HG02678 (cell line): ENCODE data around the gene EPC1.

Experiments
- ATAC-seq: cut with Tn5 transposase; IDR thresholded peaks from one replicate; pipeline ENCODE4 v1.9.1; 2021; ENCODE audit warnings: mild to moderate bottlenecking, moderate library complexity; ENCODE audit not compliant: unreplicated experiment

Gene EPC1

DNA sequence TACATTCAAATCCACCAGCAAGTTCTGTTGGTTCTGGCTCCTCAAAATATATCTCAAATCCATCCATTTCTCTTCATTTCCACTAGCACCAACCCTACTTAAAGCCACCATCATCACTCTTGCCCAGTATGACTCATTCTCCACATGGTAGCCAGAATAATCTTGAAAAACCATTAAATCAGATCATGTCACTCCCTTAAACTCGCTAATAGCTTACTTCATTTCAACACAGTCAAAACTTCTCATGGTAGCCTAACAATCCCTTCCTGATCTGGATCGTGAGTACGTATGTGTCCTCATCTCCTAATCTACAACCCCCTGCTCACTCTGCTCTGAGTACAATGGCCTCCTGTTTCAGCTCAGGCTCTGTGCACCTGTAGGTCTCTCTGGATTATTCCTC lies 8.7 kb downstream of the EPC1 start:
- ATAC-seq: no peak

DNA sequence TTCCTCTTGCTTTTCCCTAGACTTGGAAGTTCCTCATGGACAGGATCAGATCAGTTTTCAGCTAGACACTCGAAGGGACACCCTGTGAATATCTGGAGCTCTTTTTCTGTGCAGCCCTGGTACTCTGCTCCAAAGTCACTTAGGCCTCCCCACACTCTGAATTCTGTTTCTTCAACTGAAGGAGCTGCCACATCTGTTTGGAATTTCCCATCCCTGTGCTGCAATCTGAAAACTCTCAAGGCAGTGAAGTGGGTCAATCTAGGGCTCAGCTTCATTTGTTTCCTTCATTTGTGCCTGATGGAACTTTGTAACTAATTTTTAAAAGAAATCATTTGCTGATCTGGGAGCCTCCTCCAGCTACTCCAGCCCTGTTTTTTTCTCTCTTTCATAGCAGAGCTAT lies 9.6 kb downstream of the EPC1 start:
- no peak for ATAC-seq

DNA sequence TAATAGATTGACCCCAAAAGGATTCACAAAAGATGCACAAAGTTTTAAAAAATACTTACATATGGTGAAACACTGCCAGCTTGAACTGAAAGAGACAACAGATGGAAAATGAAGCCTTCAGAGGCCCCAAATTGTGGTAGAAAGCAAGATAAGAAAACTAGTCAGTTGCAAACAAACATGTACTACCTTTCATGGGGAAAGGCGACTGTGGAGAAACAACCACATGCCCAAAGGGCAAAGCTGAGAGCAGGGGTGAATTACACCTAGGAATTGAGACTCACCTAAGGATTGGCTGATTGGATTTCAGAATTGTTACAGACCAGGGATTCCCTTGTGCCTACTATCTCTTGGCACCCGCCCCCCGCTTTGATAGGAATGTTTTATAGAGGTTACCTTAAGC lies 13.1 kb downstream of the EPC1 start:
- ATAC-seq: no peak

DNA sequence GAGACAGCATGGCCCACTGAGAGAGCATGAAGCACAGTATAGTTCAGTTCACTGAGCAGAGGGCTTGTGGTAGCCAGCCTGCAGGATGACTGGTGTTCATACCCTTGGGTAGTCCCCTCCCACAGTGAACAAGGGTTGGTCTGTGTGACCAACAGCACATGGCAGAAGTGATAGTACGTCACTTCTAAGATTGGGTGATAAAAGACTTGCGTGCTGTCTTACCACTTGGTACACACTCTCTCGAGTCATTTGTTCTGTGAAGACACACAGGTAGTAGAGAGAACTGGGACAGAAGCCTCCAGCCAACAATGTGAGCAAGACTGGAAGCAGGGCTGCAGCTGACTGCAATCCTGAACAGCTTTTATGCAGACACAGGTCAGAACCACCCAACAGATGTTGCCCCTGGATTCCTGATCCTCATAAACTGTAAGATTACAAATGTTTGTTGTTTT lies 14.6 kb downstream of the EPC1 start:
- ATAC-seq: peak; percentile 94

DNA sequence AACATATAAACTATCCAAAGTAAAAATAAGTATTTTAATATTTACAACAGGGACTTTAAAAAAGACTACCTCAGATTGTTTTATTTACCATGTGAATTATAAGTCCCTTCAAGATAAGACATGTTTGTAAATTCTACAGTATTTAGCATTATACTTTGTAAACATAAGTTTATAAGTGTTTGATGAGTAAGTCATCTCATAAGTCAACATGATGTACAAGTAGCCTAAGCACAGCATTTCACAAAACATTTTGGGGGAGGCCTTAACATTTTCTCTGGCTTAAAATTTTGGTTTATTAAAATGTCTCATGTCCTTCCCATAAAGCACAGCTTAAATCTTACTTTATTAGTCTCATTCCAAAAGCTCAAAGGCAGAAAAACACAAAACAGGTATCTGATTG lies 15.4 kb downstream of the EPC1 start:
- ATAC-seq: no peak

DNA sequence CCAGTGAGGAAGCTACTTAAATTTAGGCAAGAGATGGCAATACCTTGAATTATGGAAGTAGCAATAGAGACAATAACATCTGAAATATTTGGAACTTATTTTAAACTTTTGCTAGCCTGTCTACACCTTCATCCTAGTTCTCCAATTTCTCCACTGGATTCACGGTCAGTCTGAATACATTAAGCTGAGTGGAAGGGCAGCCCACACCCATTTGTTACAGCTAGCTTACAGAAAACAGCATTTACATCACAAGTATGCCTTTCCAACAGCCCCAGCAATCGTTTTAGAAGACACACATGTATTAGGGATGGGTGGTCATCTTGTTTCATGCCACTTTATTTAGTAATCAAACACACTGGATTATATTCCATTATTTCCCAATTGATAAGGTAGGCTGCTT lies 16.7 kb downstream of the EPC1 start:
- no peak for ATAC-seq

DNA sequence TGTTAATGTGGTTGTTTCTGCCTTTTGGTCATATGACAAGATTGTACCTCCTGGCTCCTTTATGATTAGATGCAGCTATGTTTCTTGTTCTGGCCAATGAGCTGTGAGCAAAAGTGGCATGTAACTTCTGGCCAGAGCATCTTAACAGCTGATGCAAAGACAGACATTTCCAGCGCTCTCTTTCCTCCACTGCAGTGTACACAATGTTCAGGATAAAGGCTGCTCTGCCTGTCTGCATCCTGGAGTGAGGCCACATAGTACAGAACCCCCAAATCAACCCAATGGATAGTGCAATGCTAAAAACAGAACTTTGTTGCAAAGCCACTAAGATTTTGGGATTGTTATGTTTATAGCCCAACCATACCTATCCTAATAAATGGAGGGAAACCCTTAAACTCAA lies 17.9 kb downstream of the EPC1 start:
- no peak for ATAC-seq

DNA sequence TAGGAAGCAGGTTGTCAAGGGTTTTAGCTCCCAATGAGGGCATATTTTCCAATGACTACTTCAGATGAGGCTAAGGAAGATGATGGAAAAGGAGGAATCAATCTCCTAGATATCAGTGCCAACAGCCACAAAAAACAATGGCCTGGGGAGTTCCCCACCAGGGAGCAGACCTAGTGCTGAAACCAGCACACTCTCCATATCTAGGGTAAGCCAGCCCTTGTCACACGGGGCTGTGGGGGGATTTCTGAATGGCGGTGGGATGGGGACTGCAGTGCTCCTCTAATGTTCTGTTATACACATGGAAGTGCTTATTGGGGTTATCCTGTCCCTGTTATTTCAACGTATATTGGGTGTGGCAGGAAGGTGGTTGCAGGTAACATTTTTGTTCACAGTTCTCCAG lies 18.5 kb downstream of the EPC1 start:
- ATAC-seq: no peak

DNA sequence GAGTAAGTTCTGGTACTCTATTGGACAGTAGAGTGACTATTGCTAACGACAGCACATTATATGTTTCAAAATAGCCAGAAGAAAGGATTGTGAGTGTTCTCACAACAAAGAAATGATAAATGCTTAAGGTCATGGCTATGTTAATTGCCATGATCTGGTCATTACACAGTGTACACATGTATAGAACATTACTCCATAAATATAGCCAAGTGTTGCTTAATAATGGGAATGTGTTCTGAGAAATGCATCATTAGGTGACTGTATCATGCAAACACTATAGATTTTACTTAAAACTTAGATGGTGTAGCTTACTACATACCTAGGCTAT lies 19.6 kb downstream of the EPC1 start:
- no peak for ATAC-seq

DNA sequence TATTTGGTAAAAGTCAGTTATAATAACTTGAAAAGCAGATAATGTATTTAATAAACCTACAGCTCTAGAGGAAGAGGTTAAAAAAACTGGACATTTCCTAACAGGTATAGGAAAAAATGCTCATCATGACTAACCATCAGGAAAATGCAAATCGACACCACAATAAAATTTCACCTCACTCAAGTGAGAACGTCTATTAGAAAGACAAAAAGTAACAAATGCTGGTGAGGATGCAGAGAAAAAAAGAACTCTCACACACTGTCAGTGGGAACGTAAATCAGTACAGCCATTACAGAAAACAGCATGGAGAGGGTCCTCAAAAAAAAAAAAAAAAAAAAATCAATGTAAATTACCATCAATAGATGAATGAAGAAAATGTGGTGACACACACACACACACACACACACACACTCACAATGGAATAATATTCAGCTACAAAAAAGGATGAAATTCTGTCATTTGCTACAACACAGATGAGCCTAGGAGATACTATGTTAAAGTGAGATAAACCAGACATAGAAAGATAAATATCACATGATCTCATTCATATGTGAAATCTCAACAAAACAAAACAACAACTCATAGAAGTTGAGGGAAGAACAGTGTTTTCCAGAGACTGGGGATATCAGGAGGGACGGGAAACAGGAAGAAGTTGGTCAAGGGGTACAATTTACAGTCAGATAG lies 20.1 kb downstream of the EPC1 start:
- no peak for ATAC-seq

DNA sequence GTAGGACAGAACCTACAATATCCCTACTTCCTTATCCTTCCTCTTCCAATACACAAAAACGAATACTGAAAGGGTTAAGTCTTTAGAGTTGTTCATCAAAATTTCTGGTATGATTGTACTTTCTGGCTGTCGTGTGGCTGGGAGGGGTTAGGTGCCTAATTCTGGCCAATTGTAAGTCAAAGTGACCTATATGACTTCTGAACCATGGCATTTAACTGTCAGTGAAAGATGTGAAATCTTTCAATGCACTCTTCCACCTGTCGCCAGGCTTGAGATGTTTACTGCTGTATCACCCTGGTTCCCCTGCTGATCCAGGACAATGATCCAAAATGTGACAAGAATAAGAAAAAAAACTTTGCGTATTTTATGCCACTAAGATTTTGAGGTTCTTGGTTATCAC lies 20.8 kb downstream of the EPC1 start:
- ATAC-seq: peak; percentile 69

DNA sequence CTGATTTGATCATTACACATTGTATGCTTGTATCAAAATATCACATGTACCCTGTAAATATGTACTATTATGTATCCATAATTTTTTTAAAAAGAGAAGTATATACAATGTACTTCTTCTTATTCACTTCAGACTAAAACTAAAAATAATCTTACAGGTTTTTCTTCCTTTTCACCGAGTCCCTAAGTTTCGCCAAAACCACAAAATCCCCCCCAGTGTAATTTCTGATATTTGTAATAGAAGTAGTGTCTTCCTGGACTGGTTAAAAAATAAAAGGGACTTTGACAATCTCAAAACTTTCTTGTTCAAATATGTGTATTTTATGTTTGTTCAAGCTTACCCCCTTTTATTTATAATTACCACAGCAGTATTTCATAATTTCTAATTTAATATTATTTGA lies 23.9 kb downstream of the EPC1 start:
- no peak for ATAC-seq

DNA sequence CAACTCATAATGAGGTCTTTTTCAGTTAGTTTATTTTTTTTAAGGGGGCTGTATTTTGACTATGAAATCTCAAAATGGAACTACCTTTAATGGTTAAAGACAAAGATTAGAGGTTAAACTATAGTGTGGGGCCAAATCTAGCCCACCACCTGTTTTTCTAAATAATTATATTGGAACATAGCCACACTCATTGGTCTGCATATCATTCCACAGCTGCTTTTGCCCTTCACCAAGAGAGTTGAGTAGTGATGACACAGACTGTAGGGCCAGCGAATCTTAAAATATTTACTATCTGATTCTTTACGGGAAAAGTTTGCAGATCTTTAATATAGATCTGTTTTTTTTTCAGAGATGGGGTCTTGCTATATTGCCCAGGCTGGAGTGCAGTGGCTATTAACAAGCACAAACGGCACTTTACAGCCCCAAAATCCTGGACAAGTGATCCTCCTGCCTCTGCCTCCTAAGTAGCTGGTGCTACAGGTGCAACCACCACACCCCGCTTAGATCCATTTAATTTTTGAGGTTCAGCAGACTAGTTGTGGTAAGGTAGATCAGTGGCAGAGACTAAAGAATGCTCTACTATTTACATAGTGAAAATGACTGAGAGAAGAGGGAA lies 25.8 kb downstream of the EPC1 start:
- no peak for ATAC-seq

DNA sequence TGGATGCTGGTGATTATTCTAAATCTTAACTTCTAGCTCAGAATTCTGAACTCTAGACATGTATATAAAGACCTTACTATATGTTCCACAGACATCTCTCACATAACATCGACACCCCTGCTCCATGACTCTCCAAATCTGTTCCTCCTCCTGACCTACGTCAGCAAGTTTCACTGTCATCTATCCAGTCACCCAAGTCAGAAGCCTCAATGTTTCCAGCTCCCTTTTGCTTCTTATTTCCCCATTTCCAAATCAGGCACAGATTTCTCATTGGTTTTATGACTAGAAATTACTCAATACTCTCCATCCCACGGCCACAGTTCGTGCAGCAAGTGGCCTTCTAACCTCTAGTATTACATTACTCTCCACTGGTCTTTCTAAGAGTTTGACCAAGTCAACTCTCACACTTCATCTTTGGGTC lies 28.5 kb downstream of the EPC1 start:
- ATAC-seq: peak; percentile 32

DNA sequence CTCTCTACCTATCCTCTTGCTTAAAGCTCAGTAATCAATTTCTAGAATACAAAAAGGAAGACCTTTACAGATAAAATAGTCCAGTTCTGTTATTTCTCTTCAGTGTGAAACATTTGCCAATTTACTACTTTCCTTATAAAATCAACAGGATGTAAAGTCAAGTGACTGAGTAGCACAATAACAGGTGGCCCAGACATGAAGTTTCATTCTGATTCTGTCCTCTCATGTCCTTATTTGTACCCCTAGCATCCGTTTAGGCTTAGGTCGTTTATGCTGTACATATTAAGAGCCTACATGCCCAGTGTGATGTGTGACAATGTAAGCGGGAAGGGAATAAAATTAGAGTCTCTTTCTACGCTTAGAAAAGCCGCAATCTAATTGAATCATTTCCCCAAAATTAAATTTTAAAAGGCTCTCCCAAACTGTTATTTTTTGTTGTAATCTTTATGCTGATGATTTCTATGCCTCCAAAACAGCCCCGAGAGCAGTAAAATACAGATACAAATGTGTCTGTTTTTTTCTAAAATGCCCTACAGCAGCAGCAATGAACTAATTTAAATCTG lies 29.1 kb downstream of the EPC1 start:
- ATAC-seq: peak; percentile 98

DNA sequence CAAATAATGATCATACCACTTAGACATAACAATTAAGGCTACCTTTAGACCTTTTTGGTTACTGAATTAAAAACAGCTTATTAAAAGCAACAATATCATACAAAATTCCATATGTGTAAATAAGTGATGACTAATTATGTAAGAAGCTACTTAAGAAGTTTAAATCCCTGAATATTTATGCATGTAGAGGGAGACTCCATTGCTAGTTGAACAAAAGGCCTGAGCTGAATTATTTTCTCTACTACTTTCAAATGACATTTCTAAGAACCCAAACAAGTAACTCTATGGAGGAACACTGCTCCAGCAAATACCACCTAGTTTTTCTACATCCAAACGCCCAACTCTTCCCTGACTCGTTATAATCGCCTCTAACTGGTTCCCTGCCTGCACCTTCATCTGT lies 31.5 kb downstream of the EPC1 start:
- no peak for ATAC-seq

DNA sequence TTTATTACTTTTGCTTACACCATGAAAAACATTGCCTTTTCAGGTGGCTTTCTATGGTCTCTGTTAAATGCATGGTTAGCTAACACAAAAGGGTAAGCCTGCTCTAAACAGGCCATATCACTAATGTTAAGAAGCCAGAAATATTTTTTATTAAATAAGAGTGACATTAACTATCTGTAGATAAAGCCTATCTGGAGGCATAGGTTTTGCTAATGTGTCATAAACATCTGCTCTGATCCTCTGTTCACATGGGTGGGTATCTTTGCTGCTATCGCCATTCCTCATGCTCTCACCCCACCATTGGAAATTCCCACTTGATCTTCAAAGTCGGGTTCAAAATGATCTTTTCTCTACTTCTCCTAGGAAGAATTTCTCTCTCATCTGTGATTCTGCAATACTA lies 32.4 kb downstream of the EPC1 start:
- no peak for ATAC-seq

DNA sequence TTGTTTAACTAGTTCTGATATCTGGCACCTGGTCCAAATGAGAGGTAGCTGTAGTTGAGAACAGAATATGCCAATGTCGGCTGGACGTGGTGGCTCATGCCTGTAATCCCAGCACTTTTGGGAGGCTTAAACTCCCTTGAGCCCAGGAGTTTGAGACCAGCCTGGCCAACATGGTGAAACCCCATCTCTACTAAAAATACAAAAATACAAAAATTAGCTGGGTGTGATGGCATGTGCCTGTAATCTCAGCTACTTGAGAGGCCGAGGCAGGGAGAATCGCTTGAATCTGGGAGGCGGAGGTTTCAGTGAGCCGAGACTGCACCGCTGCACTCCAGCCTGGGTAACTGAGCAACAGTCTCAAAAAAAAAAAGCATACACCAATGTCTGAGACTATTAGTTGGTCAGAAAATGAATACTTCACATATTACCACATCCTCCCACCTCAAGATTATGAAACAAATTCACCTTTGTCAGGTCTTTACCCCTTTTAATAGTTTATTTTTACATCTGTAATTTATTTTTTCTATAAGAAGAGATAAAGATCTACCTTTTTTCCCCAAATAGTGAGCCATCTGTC lies 38.8 kb downstream of the EPC1 start:
- peak; percentile 53 for ATAC-seq

DNA sequence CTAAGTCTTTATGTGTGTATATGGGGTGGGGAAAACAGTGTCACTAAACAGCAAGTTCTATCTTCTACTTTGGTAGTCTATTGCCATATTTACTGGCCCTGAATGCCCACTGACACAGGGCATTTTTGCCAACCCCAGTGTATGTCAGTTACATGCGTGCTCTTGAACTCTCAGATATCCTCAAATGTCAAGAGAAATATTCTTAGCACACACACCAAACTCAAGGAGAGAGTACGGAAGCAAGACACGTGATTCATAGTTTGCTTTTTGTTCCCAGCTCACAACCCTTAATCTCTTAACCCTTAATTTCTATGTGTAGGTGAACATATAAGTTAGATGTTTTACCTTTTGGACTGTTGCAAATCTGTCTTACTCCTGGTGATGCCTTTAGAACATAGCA lies 39.3 kb downstream of the EPC1 start:
- ATAC-seq: no peak

DNA sequence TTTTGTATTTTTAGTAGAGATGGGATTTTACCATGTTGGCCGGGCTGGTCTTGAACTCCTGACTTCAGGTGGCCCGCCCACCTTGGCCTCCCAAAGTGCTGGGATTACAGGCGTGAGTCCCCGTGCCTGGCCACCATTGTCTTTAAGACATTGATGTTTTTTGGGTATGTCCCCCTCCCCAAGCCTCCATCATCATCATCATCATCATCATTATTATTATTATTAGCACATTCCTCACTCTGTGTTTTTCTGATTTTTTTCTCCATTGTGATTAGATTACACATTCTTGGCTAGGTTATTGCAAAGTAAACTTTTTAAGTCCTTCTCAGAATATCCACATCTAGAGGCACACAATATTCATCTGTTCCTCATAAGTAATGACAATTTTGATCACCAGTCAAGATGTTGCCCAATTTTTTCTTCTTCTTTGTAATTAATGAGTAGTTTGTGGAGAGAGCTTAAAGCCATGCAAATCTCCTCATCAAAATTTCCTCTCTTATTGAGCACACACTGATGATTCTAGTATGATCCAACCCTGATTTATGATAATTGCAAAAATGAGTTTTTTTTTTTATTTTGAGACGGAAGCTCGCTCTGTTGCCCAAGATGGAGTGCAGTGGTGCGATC lies 47.5 kb downstream of the EPC1 start:
- ATAC-seq: no peak

DNA sequence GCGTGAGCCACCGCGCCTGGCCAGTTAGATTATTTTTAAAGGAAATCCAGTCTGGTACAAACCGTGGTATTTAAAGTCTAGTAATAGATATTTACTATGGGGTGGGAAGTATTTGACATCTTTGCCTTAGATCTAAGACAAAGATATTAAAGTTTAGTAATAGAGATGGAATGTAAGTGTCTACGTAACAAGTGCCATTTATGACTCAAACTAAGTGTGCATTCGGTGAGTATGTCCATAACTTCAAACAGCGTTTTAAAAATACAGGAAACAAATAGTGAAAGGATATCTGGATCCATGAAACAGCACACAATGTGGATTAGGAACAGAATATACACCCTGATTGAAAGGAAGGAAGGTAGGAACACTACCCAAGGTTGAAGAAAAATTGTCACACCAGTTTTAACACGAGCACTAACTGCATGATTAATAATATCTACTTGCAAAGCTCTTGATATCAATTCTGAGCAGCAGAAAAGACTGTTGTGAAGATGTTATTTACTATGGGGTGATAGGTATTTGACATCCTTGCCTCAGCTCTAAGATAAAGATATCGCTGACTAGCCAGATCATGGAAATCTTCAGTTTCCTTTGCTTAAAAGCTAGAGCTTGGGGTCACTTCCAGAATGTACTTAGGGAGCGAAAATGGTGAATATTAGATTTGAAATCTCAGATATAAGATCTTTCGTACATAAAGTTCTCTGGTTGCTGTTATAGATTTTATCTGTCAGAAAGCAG lies 48.7 kb downstream of the EPC1 start:
- ATAC-seq: no peak
